Stomach (tissue), 9 donors: ENCODE results near the gene FMN1. TPM values are rescaled to one million over a fixed set of nuclear protein-coding genes. Genes with fewer than 3 reads are reported as not detected.
A peak's percentile ranks its signal among the peaks of the same experiment; 100 is the strongest.

Experiments used
- DNase-seq, 2 donors: peaks; one replicate each; pipeline versions ENCODE4 v3.0.0 to v3.0.0-alpha.2; 2013 to 2019
- H3K27ac ChIP-seq, 5 donors: fragments of 200-600 bp in 4 of 5; sonication (generic) in 4 of 5; one replicate each; pipeline ENCODE4 v1.5.1; 2013 to 2019; ENCODE audit warnings: mild to moderate bottlenecking in 1 of 5, moderate library complexity in 1 of 5
- H3K27me3 ChIP-seq, 3 donors: fragments of 200-600 bp; sonication (generic); one replicate each; pipeline ENCODE4 v1.5.1; 2017 to 2019; ENCODE audit warnings: mixed run types in 1 of 3
- H3K36me3 ChIP-seq, 4 donors: fragments of 200-600 bp; sonication (generic); 1 replicate in 3 of 4; 2 replicates in 1 of 4; pipeline ENCODE4 v1.5.1; 2016 to 2019
- H3K4me1 ChIP-seq, 4 donors: fragments of 200-600 bp; sonication (generic); one replicate each; pipeline ENCODE4 v1.5.1; 2016 to 2019
- H3K4me3 ChIP-seq, 4 donors: fragments of 200-600 bp; sonication (generic) in 3 of 4; one replicate each; pipeline ENCODE4 v1.5.1; 2016 to 2019; ENCODE audit warnings: mild to moderate bottlenecking in 1 of 4
- H3K9me3 ChIP-seq, 4 donors: fragments of 200-600 bp; sonication (generic); one replicate each; pipeline ENCODE4 v1.5.1; 2016 to 2019
- CTCF ChIP-seq, 7 experiments: fragments of 450-650 bp in 4 of 7; fragments of 200-600 bp in 3 of 7; sonication (generic) in 3 of 7; IDR thresholded peaks; one replicate each; pipeline ENCODE4 v1.5.1; 2016 to 2019; ENCODE audit warnings: antibody characterized with exemption in 7 of 7, control low read depth in 2 of 7, mild to moderate bottlenecking in 1 of 7
- EP300 ChIP-seq: sonication (generic); formaldehyde crosslinking; IDR thresholded peaks from one replicate; pipeline ENCODE4 v1.6.1; 2017; ENCODE audit warnings: antibody characterized with exemption
- POLR2A ChIP-seq, 4 donors: fragments of 450-650 bp; IDR thresholded peaks; one replicate each; pipeline ENCODE4 v1.6.1; 2016; ENCODE audit warnings: antibody characterized with exemption in 4 of 4, control low read depth in 2 of 4, mild to moderate bottlenecking in 1 of 4, moderate library complexity in 1 of 4
- POLR2AphosphoS5 ChIP-seq, 3 donors: sonication (generic); formaldehyde crosslinking; IDR thresholded peaks; one replicate each; pipeline ENCODE4 v1.6.1; 2016; ENCODE audit warnings: antibody characterized with exemption in 3 of 3
- WGBS, 5 donors: extraction: QIAGEN DNeasy Blood & Tissue Kit in 3 of 5; methylation state at CpG; one replicate each; pipeline versions ENCODE4 v1.1.5 to v1.1.7; 2013 to 2018; 5-methylcytosine and 5-hydroxymethylcytosine counted together
- intact Hi-C: fragments of 100-400 bp; cut with DNase I; formaldehyde crosslinking; loops from one replicate; pipeline ENCODE4 v1.15.1; 2023; ENCODE audit warnings: low total_unique reads
- polyA plus RNA-seq, 3 donors: library from polyadenylated mRNA; stranded (reverse); fragments of 200-250 nt; gene quantifications; one replicate each; pipeline ENCODE4 v1.2.3, GENCODE V29; 2013
- total RNA-seq, 5 donors: library from RNA; depleted of rRNA; stranded (reverse); fragments of >200 nt; gene quantifications; one replicate each; pipeline versions ENCODE4 v1.1.0 to v1.2.3, GENCODE V29; 2014 to 2016
- donor health status: healthy with polysubstance abuse.
- donor health status: Bipolar disorder and iron deficiency.
- donor health status: healthy.

The FMN1 gene
- total and polyA plus RNA-seq, 8 donors, result 0.40 to 58.0 (median 22.9) TPM

GRCh38 chr15:33150431-33150941, 44.0 kb downstream of the FMN1 start:
- Histone ChIP-seq H3K27me3 (peaks cover 0 to 9% (median 0%) of the 10 kb centered on the region in 3 donors), H3K27ac (no peak overlapping the region), H3K36me3 (no peaks in the 10 kb centered on the region), H3K4me3 (peak overlapping the region in 1 of 4 donors; percentile 16), H3K9me3 (no peaks in the 10 kb centered on the region), H3K4me1 (no peaks in the 10 kb centered on the region)
- intact Hi-C loops, result no loop called here
- DNase-seq, result no peak
- WGBS, 5 donors, result 78 to 93% (median 88%) methylated on average over 2 of the region's 2 CpGs
- TF ChIP-seq CTCF (IDR thresholded peaks at IDR 0.05), result no peak
- TF ChIP-seq EP300, result no peak
- no peak for TF ChIP-seq POLR2AphosphoS5 (IDR thresholded peaks at IDR 0.05)
- TF ChIP-seq POLR2A (IDR thresholded peaks at IDR 0.05), result no peak

- H3K4me3 ChIP-seq, result no peak overlapping the region
- H3K9me3 ChIP-seq, result no peaks in the 10 kb centered on the region
- no peak for DNase-seq
- H3K27ac ChIP-seq, result no peak overlapping the region
- no peaks in the 10 kb centered on the region for H3K4me1 ChIP-seq
- TF ChIP-seq POLR2AphosphoS5 (IDR thresholded peaks at IDR 0.05) (no peak), CTCF (IDR thresholded peaks at IDR 0.05) (no peak), EP300 (no peak), POLR2A (IDR thresholded peaks at IDR 0.05) (no peak)
- peaks cover 0 to 9% (median 0%) of the 10 kb centered on the region in 3 donors for H3K27me3 ChIP-seq
- no peaks in the 10 kb centered on the region for H3K36me3 ChIP-seq
- intact Hi-C loops, result no loop called here
Observed at GRCh38 chr15:33149919-33150318, 44.6 kb downstream of the FMN1 start.

- H3K9me3 ChIP-seq, result no peaks in the 10 kb centered on the region
- no peak for DNase-seq
- no peak overlapping the region for H3K27ac ChIP-seq
- H3K27me3 ChIP-seq, result peaks cover 0 to 9% (median 0%) of the 10 kb centered on the region in 3 donors
- intact Hi-C loops, result no loop called here
- H3K4me3 ChIP-seq, result no peak overlapping the region
- WGBS, 5 donors, result 73 to 81% (median 75%) methylated on average over 8 of the region's 8 CpGs
- TF ChIP-seq POLR2A (IDR thresholded peaks at IDR 0.05) (no peak), CTCF (IDR thresholded peaks at IDR 0.05) (no peak), EP300 (no peak), POLR2AphosphoS5 (IDR thresholded peaks at IDR 0.05) (no peak)
- no peaks in the 10 kb centered on the region for H3K4me1 ChIP-seq
- no peaks in the 10 kb centered on the region for H3K36me3 ChIP-seq
Observed at GRCh38 chr15:33148129-33148751, 46.3 kb downstream of the FMN1 start.

- Histone ChIP-seq H3K27me3 (peaks cover 0 to 9% (median 0%) of the 10 kb centered on the region in 3 donors), H3K27ac (no peak overlapping the region), H3K4me1 (no peaks in the 10 kb centered on the region), H3K36me3 (no peaks in the 10 kb centered on the region), H3K4me3 (no peak overlapping the region), H3K9me3 (no peaks in the 10 kb centered on the region)
- intact Hi-C loops, result no loop called here
- 87 to 93% (median 91%) methylated on average over 7 of the region's 7 CpGs for WGBS, 5 donors
- TF ChIP-seq EP300, result no peak
- no peak for TF ChIP-seq POLR2AphosphoS5 (IDR thresholded peaks at IDR 0.05)
- DNase-seq, result no peak
Observed at GRCh38 chr15:33146051-33146450, 48.5 kb downstream of the FMN1 start.

- H3K4me3 ChIP-seq, result no peak overlapping the region
- TF ChIP-seq POLR2A (IDR thresholded peaks at IDR 0.05) (no peak), EP300 (no peak), POLR2AphosphoS5 (IDR thresholded peaks at IDR 0.05) (no peak), CTCF (IDR thresholded peaks at IDR 0.05) (no peak)
- intact Hi-C loops, result no loop called here
- H3K4me1 ChIP-seq, result no peaks in the 10 kb centered on the region
- no peak for DNase-seq
- no peaks in the 10 kb centered on the region for H3K36me3 ChIP-seq
- H3K27ac ChIP-seq, result no peak overlapping the region
- no peaks in the 10 kb centered on the region for H3K9me3 ChIP-seq
- WGBS, 5 donors, result 83 to 97% (median 89%) methylated on average over 6 of the region's 6 CpGs
- peaks cover 0 to 9% (median 0%) of the 10 kb centered on the region in 3 donors for H3K27me3 ChIP-seq
Observed at GRCh38 chr15:33145447-33145846, 49.1 kb downstream of the FMN1 start.
